ENCODE results near the gene H3-3A. TPM values are rescaled to one million over a fixed set of nuclear protein-coding genes. Genes with fewer than 3 reads are reported as not detected.

H3-3A gene
- total RNA-seq (2022) (635 and 710 TPM in 2 replicates), Bru-seq, nascent RNA (percentile 98 among the genes with signal in this experiment), BruChase-seq, experiment 1, labeled RNA remaining after a 6-hour chase (percentile 97 among the genes with signal in this experiment), BruChase-seq, experiment 2, labeled RNA remaining after a 2-hour chase (percentile 94 among the genes with signal in this experiment)
- long read RNA-seq, transcript H3F3A-203 (4 exons, 1,088 nt) = major isoform, 658 of 691 reads
- long read RNA-seq, partial matches to known transcripts = 1 of 691 reads
- long read RNA-seq, other reads (novel, unspliced or antisense) = 29 of 691 reads

- intact Hi-C loops (cut with micrococcal nuclease) = loop anchor here (1.0 to 10.0 kb wide), 6 partner anchors 26 to 405 kb away; partner anchors contain the start of genes ACBD3, PARP1 and SDE2
- CTCF ChIA-PET = interaction anchor here (0.6 to 2.6 kb wide), 12 partner anchors 12 to 588 kb away, joined by 3 to 9 read pairs (median 4); no protein-coding TSS in a partner anchor
- TF ChIP-seq CTCF (IDR thresholded peaks at IDR 0.05; ENCODE audit: unreplicated experiment) = no peak
- H3K36me3 Mint-ChIP-seq (ENCODE audit: insufficient read depth, unreplicated experiment) = peaks cover 70% of the 10 kb centered on the region
- BruUV-seq (replicated peaks) = no TSS peak
- no peaks in the 10 kb centered on the region for H3K27me3 Mint-ChIP-seq (ENCODE audit: insufficient read depth, unreplicated experiment)
- peak within 1 kb of the TSS; percentile 100 for H3K4me3 Mint-ChIP-seq (ENCODE audit: unreplicated experiment)
- peak; percentile 100 for DNase-seq (ENCODE audit: unreplicated experiment)
- no peaks in the 10 kb centered on the region for H3K9me3 Mint-ChIP-seq (ENCODE audit: unreplicated experiment)
- H3K27ac Mint-ChIP-seq (ENCODE audit: low read depth, unreplicated experiment) = peak within 1 kb of the TSS; percentile 99
- POLR2A ChIA-PET = interaction anchor here (0.5 to 5.1 kb wide), 74 partner anchors 11 to 1733 kb away, joined by 3 to 153 read pairs (median 5); partner anchors contain the start of genes ENAH, LBR, LIN9 and NVL
- peaks cover 35% of the 10 kb centered on the region for H3K4me1 Mint-ChIP-seq (ENCODE audit: insufficient read depth, unreplicated experiment)
Measured at GRCh38 chr1:226062558-226063223, at the start of gene H3-3A. TSS of gene H3-3A (plus strand) at chr1:226062716. CDS start at chr1:226064352, 1,636 bp downstream.

- Mint-ChIP-seq H3K4me1 (ENCODE audit: insufficient read depth, unreplicated experiment) (no peaks in the 10 kb centered on the region), H3K4me3 (ENCODE audit: unreplicated experiment) (no peak overlapping the region), H3K27me3 (ENCODE audit: insufficient read depth, unreplicated experiment) (peaks cover 29% of the 10 kb centered on the region), H3K36me3 (ENCODE audit: insufficient read depth, unreplicated experiment) (peaks cover 7% of the 10 kb centered on the region), H3K27ac (ENCODE audit: low read depth, unreplicated experiment) (no peak overlapping the region), H3K9me3 (ENCODE audit: unreplicated experiment) (no peaks in the 10 kb centered on the region)
- intact Hi-C loops (cut with micrococcal nuclease) = no loop called here
- BruUV-seq (replicated peaks) = no TSS peak
- DNase-seq (ENCODE audit: unreplicated experiment) = no peak
- POLR2A ChIA-PET = no interaction called here
- CTCF ChIA-PET = interaction anchor here (0.6 to 0.9 kb wide), 3 partner anchors 18 to 28 kb away, joined by 3 to 5 read pairs (median 4); no protein-coding TSS in a partner anchor
- no peak for TF ChIP-seq CTCF (IDR thresholded peaks at IDR 0.05; ENCODE audit: unreplicated experiment)
Measured at GRCh38 chr1:226017070-226017469, 45.4 kb upstream of the H3-3A start.

GRCh38 chr1:226019572-226019971 is 42.9 kb upstream of the H3-3A start:
- peaks cover 2% of the 10 kb centered on the region for H3K36me3 Mint-ChIP-seq (ENCODE audit: insufficient read depth, unreplicated experiment)
- intact Hi-C loops (cut with micrococcal nuclease) = no loop called here
- CTCF ChIA-PET = interaction anchor here (0.6 to 1.9 kb wide), 3 partner anchors 9 to 808 kb away, joined by 3 to 10 read pairs (median 5); no protein-coding TSS in a partner anchor
- H3K9me3 Mint-ChIP-seq (ENCODE audit: unreplicated experiment) = no peaks in the 10 kb centered on the region
- no peak overlapping the region for H3K27ac Mint-ChIP-seq (ENCODE audit: low read depth, unreplicated experiment)
- peaks cover 19% of the 10 kb centered on the region for H3K27me3 Mint-ChIP-seq (ENCODE audit: insufficient read depth, unreplicated experiment)
- H3K4me3 Mint-ChIP-seq (ENCODE audit: unreplicated experiment) = no peak overlapping the region
- POLR2A ChIA-PET = interaction anchor here (0.7 to 1.1 kb wide), 6 partner anchors 9 to 434 kb away, joined by 3 to 5 read pairs (median 3); no protein-coding TSS in a partner anchor
- no peak for DNase-seq (ENCODE audit: unreplicated experiment)
- H3K4me1 Mint-ChIP-seq (ENCODE audit: insufficient read depth, unreplicated experiment) = no peaks in the 10 kb centered on the region
- no TSS peak for BruUV-seq (replicated peaks)
- no peak for TF ChIP-seq CTCF (IDR thresholded peaks at IDR 0.05; ENCODE audit: unreplicated experiment)

GRCh38 chr1:226021401-226021800 is 41.1 kb upstream of the H3-3A start:
- no peaks in the 10 kb centered on the region for H3K36me3 Mint-ChIP-seq (ENCODE audit: insufficient read depth, unreplicated experiment)
- CTCF ChIA-PET = interaction anchor here (0.7 to 1.3 kb wide), 2 partner anchors 13 to 15 kb away, joined by 3 to 7 read pairs; no protein-coding TSS in a partner anchor
- POLR2A ChIA-PET = interaction anchor here (1.1 to 1.4 kb wide), 4 partner anchors 15 to 40 kb away, joined by 3 to 4 read pairs (median 4); partner anchors contain the start of gene SDE2
- no peak overlapping the region for H3K4me3 Mint-ChIP-seq (ENCODE audit: unreplicated experiment)
- H3K9me3 Mint-ChIP-seq (ENCODE audit: unreplicated experiment) = no peaks in the 10 kb centered on the region
- H3K27me3 Mint-ChIP-seq (ENCODE audit: insufficient read depth, unreplicated experiment) = peaks cover 14% of the 10 kb centered on the region
- no peaks in the 10 kb centered on the region for H3K4me1 Mint-ChIP-seq (ENCODE audit: insufficient read depth, unreplicated experiment)
- no TSS peak for BruUV-seq (replicated peaks)
- intact Hi-C loops (cut with micrococcal nuclease) = no loop called here
- DNase-seq (ENCODE audit: unreplicated experiment) = no peak
- TF ChIP-seq CTCF (IDR thresholded peaks at IDR 0.05; ENCODE audit: unreplicated experiment) = no peak
- H3K27ac Mint-ChIP-seq (ENCODE audit: low read depth, unreplicated experiment) = no peak overlapping the region
